ENCODE data around the gene ANKRD34C. TPM values are rescaled to one million over a fixed set of nuclear protein-coding genes. Genes with fewer than 3 reads are reported as not detected.

The ANKRD34C gene
- total RNA-seq = not detected in 2 replicates

DNA sequence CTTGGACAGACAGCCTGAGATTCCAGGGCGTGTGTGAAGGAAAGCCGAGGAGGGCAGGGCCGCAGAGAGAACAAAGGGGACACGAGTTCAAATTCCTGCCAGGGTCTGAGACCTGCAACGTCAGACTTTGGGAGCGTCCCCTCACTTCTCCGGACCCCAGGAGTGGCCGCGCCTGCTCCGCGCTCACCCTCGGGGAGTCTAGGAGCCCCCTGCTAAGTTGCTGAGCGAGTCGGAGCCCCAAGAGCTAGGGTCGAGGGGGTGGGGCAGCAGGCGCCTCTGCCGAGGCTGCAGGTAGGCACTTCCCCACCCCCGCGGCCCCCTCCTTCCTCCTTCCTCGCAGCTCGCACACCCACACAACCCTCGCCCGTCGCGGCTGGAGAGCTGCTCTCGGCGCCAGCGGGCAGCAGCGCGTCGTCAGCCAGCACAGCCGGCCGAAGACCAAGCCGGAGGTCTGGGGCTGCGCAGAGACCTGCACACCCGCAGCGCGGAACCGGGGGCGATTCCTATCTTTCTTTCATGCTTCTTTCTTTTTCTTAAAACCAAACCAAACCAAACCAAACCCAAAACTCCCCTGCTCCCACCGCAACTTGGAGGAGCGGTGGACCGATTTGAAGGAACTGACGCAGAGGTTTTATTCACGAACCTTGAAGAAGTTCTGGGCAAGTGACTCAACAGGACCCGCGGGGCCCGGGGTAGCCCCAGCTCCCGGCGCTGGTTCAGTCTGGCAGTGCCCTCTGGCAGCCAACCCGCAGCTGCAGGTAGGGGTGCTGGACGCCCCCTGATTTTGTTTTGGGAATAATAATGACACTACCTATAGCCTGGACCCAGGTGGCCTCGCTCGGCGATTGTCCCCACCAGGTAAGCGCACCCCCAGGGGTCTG, at the start of gene ANKRD34C:
Gene ANKRD34C (plus strand): TSS at position 352 of the 881 bp plus-strand sequence. CDS start 10,563 bp downstream, outside the sequence.

DNA sequence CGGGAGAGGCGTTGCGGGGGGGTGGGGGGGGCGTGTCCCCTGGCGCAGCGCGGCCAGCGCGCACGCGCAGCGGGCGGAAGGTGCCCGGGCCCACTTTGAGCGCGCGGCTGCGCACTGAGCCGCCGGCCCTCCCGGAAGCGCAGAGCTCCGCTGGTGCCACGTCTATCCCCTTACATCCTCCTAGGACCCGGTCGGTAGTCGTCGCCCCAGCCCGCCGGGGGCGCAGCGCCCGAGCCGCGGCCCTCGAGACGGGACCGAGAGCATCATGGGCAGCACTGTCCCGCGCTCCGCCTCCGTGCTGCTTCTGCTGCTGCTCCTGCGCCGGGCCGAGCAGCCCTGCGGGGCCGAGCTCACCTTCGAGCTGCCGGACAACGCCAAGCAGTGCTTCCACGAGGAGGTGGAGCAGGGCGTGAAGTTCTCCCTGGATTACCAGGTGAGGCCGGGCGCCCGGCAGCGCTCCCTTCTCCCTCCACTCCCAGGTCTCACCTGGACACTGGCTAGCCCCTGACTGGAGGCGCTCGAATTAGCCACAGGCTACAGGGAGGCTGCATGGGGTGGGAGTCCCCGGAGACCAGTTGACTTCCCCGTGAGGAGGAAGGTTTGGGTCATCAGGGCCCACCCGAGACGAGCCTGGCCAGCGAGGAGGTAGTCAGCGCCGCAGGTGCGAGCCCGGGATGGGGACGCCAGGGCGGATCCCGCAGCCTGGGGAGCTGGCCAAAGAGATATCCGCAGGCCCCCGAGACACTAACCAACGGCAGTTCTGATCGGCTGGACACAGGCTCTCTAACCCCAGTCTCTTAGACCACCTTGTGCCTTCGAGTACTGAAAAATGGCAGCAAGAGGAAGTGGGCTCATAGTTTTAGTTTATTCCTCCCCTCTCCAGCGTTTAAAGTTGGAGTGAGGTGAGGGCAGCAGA, 28.7 kb downstream of the ANKRD34C start, which contains the start of gene TMED3:
Gene TMED3 (plus strand): TSS at position 128 of the 916 bp plus-strand sequence. CDS start 138 bp downstream, at position 266.

Other genes starting within 250 kb of the ANKRD34C start
- under 0.01 TPM in 1 of 2 replicates, not detected in the other for gene RASGRF1, start 191.9 kb upstream of the ANKRD34C start, total RNA-seq
- 126 and 159 TPM in 2 replicates for gene TMED3, start 28.4 kb downstream of the ANKRD34C start, total RNA-seq
- gene MINAR1, start 149.6 kb downstream of the ANKRD34C start, total RNA-seq = 0.43 and 0.63 TPM in 2 replicates